Brain microvascular endothelial cell (primary cell): Measurements from ENCODE around the gene PROSER2.

Source experiments
- DNase-seq: peaks from one replicate; pipeline ENCODE4 v3.0.0-alpha.2; 2020
- H3K27ac ChIP-seq: fragments of 250-450 bp; sonication (Bioruptor Pico); 2 replicates; pipeline ENCODE4 v1.5.1; 2020; ENCODE audit warnings: mild to moderate bottlenecking, moderate library complexity
- H3K27me3 ChIP-seq: fragments of 250-450 bp; sonication (Bioruptor Pico); replicated peaks from 2 replicates; pipeline ENCODE4 v1.5.1; 2020; ENCODE audit warnings: mild to moderate bottlenecking
- H3K36me3 ChIP-seq: fragments of 250-450 bp; sonication (Bioruptor Pico); replicated peaks from 2 replicates; pipeline ENCODE4 v1.5.1; 2020; ENCODE audit warnings: mild to moderate bottlenecking
- H3K4me3 ChIP-seq: 2 replicates; pipeline ENCODE4 v1.5.1; 2011; ENCODE audit warnings: low read depth, mild to moderate bottlenecking, control low read depth, low read length, moderate library complexity
- in situ Hi-C: cut with HindIII; loops from 2 replicates; pipeline ENCODE4 v1.10.0; 2017; ENCODE audit warnings: low sequenced_read_pairs, low pct_ligation_motif_present
- TF ChIP-seq, protein P1 (sequence below): IDR thresholded peaks from 2 replicates; pipeline ENCODE4 v1.5.1; 2011; ENCODE audit warnings: low read depth, mild to moderate bottlenecking, moderate library complexity, low read length, control low read depth, inconsistent platforms; ENCODE audit errors: missing control alignments

The PROSER2 gene

DNA sequence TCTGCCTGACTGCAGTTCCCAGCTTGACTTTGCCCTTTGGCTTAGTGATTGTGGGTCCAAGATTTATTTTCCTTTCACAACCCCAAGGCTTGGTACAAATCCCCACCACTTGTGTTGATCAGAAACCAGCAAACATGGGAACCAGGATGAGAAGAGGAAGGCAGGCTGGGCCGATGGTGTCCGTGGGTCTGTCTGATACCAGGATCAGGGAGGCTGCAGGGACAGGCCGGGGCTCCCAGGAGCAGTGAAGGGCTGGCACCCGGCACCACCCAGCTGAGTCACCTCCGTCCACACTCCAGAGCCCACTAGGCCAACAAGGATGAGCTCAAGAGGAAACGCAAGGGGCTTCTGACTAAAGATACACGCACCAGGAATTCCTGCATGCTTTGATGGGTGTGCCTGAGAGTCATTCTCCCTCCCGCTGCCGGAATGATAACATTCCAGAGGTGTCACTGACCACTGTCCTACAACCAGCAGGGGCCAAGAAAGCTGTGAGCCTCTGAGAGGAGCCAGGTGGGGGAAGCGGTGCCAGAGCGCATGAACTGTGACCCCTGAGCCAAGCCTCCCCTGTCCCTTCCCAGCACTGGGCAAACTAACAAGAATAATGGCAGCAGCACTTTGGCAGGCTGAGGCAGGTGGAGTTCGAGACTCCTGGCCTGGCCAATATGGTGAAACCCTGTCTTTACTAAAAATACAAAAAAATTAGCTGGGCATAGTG is 29.2 kb upstream of the PROSER2 start:
- no peaks in the 10 kb centered on the region for H3K27me3 ChIP-seq
- in situ Hi-C loops, result no loop called here
- H3K27ac ChIP-seq, result no peak overlapping the region
- H3K36me3 ChIP-seq, result no peaks in the 10 kb centered on the region
- peak; percentile 81 for DNase-seq
- TF ChIP-seq, protein P1, sequence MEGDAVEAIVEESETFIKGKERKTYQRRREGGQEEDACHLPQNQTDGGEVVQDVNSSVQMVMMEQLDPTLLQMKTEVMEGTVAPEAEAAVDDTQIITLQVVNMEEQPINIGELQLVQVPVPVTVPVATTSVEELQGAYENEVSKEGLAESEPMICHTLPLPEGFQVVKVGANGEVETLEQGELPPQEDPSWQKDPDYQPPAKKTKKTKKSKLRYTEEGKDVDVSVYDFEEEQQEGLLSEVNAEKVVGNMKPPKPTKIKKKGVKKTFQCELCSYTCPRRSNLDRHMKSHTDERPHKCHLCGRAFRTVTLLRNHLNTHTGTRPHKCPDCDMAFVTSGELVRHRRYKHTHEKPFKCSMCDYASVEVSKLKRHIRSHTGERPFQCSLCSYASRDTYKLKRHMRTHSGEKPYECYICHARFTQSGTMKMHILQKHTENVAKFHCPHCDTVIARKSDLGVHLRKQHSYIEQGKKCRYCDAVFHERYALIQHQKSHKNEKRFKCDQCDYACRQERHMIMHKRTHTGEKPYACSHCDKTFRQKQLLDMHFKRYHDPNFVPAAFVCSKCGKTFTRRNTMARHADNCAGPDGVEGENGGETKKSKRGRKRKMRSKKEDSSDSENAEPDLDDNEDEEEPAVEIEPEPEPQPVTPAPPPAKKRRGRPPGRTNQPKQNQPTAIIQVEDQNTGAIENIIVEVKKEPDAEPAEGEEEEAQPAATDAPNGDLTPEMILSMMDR, result no peak
- no peak overlapping the region for H3K4me3 ChIP-seq

DNA sequence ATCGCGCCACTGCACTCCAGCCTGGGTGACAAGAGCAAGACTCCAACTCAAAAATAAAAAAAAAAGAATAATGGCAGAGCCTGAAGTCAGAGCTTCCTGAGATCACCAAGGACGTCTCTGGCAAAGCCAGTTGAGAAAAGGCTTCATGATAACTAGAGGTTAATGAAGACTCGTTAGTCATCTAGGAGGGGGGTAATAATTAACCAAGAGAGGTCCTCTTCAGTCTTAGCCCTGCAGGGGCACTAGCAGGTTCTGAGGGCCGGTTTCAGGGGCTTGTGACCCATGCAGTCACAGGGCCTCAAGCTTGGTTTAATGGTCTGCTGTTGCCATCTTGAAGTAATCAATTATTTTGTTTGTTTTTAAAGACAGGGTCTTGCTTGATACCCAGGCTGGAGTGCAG is 28.6 kb upstream of the PROSER2 start:
- TF ChIP-seq, protein P1, result no peak
- no peak for DNase-seq
- H3K27me3 ChIP-seq, result no peaks in the 10 kb centered on the region
- no peak overlapping the region for H3K27ac ChIP-seq
- H3K36me3 ChIP-seq, result no peaks in the 10 kb centered on the region
- no peak overlapping the region for H3K4me3 ChIP-seq
- in situ Hi-C loops, result no loop called here

DNA sequence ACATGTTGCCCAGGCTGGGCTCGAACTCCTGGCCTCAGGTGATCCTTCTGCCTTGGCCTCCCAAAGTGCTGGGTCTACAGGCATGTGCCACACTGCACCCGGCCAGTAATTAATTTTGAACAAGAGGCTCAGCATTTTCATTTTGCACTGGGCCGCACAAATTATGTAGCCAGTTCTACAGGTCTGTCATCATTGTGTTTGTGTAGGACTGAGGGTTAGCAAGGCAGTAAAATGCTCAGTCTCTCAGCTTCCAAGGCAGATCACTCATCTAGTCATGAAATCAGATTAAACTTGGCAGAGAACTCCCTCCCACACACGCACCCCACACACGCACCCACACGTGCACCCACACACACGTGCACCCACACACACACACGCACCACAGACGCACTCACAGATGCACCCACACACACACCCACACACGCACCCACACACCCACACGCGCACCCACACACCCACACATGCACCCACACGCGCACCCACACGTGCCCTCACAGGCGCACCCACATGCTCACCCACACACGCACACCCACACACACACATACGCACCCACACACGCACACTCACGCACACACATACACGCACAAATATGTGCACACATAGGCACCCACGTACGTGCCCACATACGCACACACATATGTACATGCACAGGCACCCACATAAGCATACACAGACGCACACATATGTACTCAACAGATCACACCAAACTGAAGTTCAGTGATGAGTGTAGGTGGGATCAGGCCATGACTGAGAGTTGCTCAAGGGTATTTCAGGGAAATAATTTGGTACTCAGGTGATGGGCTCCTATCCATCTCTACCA is 27.8 kb upstream of the PROSER2 start:
- no peaks in the 10 kb centered on the region for H3K27me3 ChIP-seq
- no peak for DNase-seq
- H3K36me3 ChIP-seq, result no peaks in the 10 kb centered on the region
- in situ Hi-C loops, result no loop called here
- TF ChIP-seq, protein P1, result no peak
- no peak overlapping the region for H3K27ac ChIP-seq
- no peak overlapping the region for H3K4me3 ChIP-seq

DNA sequence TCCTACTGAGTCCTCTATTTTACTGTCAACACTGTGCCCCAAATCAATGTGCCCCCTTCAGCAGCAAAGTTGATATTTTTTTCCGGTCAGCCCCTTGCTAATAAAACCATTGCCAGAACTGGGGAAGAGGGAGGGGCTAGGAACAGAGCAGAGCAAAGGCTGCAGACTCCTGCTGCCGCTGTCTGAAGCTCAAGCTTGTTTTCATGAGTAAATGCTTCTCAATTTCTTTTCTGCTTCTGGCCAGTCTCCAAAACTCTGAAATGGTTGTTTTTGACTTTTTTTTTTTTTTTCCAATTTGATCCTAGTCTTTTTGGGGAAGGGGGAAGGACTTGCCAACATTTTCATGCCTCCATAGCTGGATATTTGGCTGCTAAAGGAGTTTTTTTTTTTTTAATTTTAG is 26.7 kb upstream of the PROSER2 start:
- H3K4me3 ChIP-seq, result no peak overlapping the region
- in situ Hi-C loops, result no loop called here

GRCh38 chr10:11797281-11797680 is 25.9 kb upstream of the PROSER2 start:
- in situ Hi-C loops, result no loop called here
- H3K27ac ChIP-seq, result no peak overlapping the region
- TF ChIP-seq, protein P1, result no peak
- no peaks in the 10 kb centered on the region for H3K36me3 ChIP-seq
- H3K27me3 ChIP-seq, result no peaks in the 10 kb centered on the region
- no peak overlapping the region for H3K4me3 ChIP-seq
- DNase-seq, result no peak

More for the DNA sequence above, 26.7 kb upstream of the PROSER2 start:
- no peaks in the 10 kb centered on the region for H3K27me3 ChIP-seq
- TF ChIP-seq, protein P1, result no peak
- no peaks in the 10 kb centered on the region for H3K36me3 ChIP-seq
- no peak for DNase-seq
- H3K27ac ChIP-seq, result no peak overlapping the region
